Testis (tissue), 3 donors: ENCODE results near the gene PLCXD3. TPM values are rescaled to one million over a fixed set of nuclear protein-coding genes. Genes with fewer than 3 reads are reported as not detected.

Experiments
- DNase-seq: peaks from one replicate; pipeline ENCODE4 v3.0.0-alpha.2; 2019
- H3K27ac ChIP-seq, 2 donors: fragments of 200-600 bp; sonication (generic); one replicate each; pipeline ENCODE4 v1.5.1; 2019
- H3K27me3 ChIP-seq: fragments of 200-600 bp; sonication (generic); one replicate; pipeline ENCODE4 v1.5.1; 2019
- H3K36me3 ChIP-seq: fragments of 200-600 bp; sonication (generic); one replicate; pipeline ENCODE4 v1.5.1; 2017; ENCODE audit warnings: low read depth; ENCODE audit errors: missing control alignments
- H3K4me1 ChIP-seq: fragments of 200-600 bp; sonication (generic); one replicate; pipeline ENCODE4 v1.5.1; 2019
- H3K4me3 ChIP-seq, 2 donors: fragments of 200-600 bp; sonication (generic); one replicate each; pipeline ENCODE4 v1.5.1; 2017 to 2019
- H3K9me3 ChIP-seq: fragments of 200-600 bp; sonication (generic); one replicate; pipeline ENCODE4 v1.5.1; 2017
- CTCF ChIP-seq, 3 experiments: fragments of 450-650 bp in 2 of 3; fragments of 200-600 bp in 1 of 3; sonication (generic) in 1 of 3; IDR thresholded peaks; one replicate each; pipeline ENCODE4 v1.5.1; 2016 to 2019; ENCODE audit warnings: antibody characterized with exemption in 3 of 3, mild to moderate bottlenecking in 2 of 3, moderate library complexity in 1 of 3
- POLR2A ChIP-seq: fragments of 450-650 bp; IDR thresholded peaks from one replicate; pipeline ENCODE4 v1.6.1; 2017; ENCODE audit warnings: antibody characterized with exemption, mild to moderate bottlenecking, moderate library complexity
- WGBS, 2 donors: methylation state at CpG; one replicate each; pipeline ENCODE4 v1.1.5; 2018; 5-methylcytosine and 5-hydroxymethylcytosine counted together
- intact Hi-C: fragments of 100-400 bp; cut with DNase I; formaldehyde crosslinking; loops from one replicate; pipeline ENCODE4 v1.15.1; 2023; ENCODE audit warnings: low total_unique reads
- polyA plus RNA-seq: library from polyadenylated mRNA; stranded (reverse); fragments of 350-450 nt; fragmentation: Illumina TruSeq; extraction: RNeasy Lipid Tissue Mini Kit (QIAGEN cat#74804); gene quantifications from one replicate; pipeline ENCODE4 v1.2.3, GENCODE V29; 2014; ENCODE audit warnings: low read depth, low replicate concordance; ENCODE audit not compliant: insufficient read depth
- total RNA-seq, 2 donors: library from RNA; depleted of rRNA; stranded (reverse); fragments of >200 nt; gene quantifications; one replicate each; pipeline ENCODE4 v1.2.3, GENCODE V29; 2016

PLCXD3 gene
- total and polyA plus RNA-seq, 3 donors from 2014 or later = 0.78 to 1.8 (median 1.7) TPM

GRCh38 chr5:41511241-41511640, 840 bp upstream of the PLCXD3 start:
- DNase-seq = no peak
- Histone ChIP-seq H3K27me3 (no peaks in the 10 kb centered on the region), H3K27ac (no peak overlapping the region), H3K4me3 (no peak overlapping the region), H3K4me1 (no peaks in the 10 kb centered on the region), H3K36me3 (no peaks in the 10 kb centered on the region), H3K9me3 (no peaks in the 10 kb centered on the region)
- TF ChIP-seq POLR2A (no peak), CTCF (IDR thresholded peaks at IDR 0.05) (no peak)
- intact Hi-C loops = no loop called here
- WGBS, 2 donors = 69 to 89% methylated on average over 1 of the region's 1 CpG

GRCh38 chr5:41509399-41510175, 814 bp downstream of the PLCXD3 start:
- intact Hi-C loops = no loop called here
- H3K4me1 ChIP-seq = no peaks in the 10 kb centered on the region
- H3K36me3 ChIP-seq = no peaks in the 10 kb centered on the region
- H3K27ac ChIP-seq = no peak overlapping the region
- no peaks in the 10 kb centered on the region for H3K27me3 ChIP-seq
- TF ChIP-seq CTCF (IDR thresholded peaks at IDR 0.05) = no peak
- no peak for TF ChIP-seq POLR2A
- H3K4me3 ChIP-seq = peak overlapping the region; percentile 27 to 49
- no peak for DNase-seq
- H3K9me3 ChIP-seq = no peaks in the 10 kb centered on the region
- 20 to 31% methylated on average over 28 to 35 of the region's 35 CpGs for WGBS, 2 donors

GRCh38 chr5:41508696-41509398, 1.6 kb downstream of the PLCXD3 start:
- Histone ChIP-seq H3K9me3 (no peaks in the 10 kb centered on the region), H3K4me3 (no peak overlapping the region), H3K27me3 (no peaks in the 10 kb centered on the region), H3K4me1 (no peaks in the 10 kb centered on the region), H3K27ac (no peak overlapping the region), H3K36me3 (no peaks in the 10 kb centered on the region)
- 35 to 38% methylated on average over 5 of the region's 5 CpGs for WGBS, 2 donors
- intact Hi-C loops = no loop called here
- DNase-seq = no peak
- TF ChIP-seq POLR2A = no peak
- no peak for TF ChIP-seq CTCF (IDR thresholded peaks at IDR 0.05)

GRCh38 chr5:41508186-41508585, 2.2 kb downstream of the PLCXD3 start:
- intact Hi-C loops = no loop called here
- no peak overlapping the region for H3K4me3 ChIP-seq
- no peaks in the 10 kb centered on the region for H3K4me1 ChIP-seq

More at GRCh38 chr5:41508186-41508585, 2.2 kb downstream of the PLCXD3 start:
- Histone ChIP-seq H3K36me3 (no peaks in the 10 kb centered on the region), H3K27me3 (no peaks in the 10 kb centered on the region), H3K9me3 (no peaks in the 10 kb centered on the region), H3K27ac (no peak overlapping the region)
- no peak for TF ChIP-seq CTCF (IDR thresholded peaks at IDR 0.05)
- no peak for TF ChIP-seq POLR2A
- no peak for DNase-seq
